GM18909 (cell line): Measurements from ENCODE around the gene METAP1D.

Experiments
- ATAC-seq: cut with Tn5 transposase; IDR thresholded peaks from one replicate; pipeline ENCODE4 v1.9.1; 2021; ENCODE audit warnings: mild to moderate bottlenecking; ENCODE audit not compliant: unreplicated experiment, poor library complexity

Gene METAP1D

DNA sequence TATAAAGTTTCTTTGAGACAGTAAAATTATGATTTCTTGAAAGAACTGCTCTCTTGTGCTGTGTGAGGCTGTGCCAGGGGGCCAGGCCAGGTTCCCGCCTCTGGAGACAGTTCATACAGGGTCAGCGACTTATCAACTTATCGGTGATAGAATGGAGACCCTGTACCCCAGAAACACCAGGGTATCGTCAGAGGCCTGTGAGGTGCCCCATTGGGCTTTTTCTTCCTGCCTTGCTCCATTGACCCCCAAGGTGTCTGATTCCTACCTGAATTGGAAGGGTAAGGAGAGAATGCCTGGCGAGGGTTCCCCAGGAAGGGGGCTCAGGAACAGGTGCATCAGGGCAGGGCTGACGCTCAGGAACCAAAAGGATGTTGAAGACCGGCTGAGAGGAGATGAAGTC is 89.9 kb downstream of the METAP1D start:
- ATAC-seq, result no peak

DNA sequence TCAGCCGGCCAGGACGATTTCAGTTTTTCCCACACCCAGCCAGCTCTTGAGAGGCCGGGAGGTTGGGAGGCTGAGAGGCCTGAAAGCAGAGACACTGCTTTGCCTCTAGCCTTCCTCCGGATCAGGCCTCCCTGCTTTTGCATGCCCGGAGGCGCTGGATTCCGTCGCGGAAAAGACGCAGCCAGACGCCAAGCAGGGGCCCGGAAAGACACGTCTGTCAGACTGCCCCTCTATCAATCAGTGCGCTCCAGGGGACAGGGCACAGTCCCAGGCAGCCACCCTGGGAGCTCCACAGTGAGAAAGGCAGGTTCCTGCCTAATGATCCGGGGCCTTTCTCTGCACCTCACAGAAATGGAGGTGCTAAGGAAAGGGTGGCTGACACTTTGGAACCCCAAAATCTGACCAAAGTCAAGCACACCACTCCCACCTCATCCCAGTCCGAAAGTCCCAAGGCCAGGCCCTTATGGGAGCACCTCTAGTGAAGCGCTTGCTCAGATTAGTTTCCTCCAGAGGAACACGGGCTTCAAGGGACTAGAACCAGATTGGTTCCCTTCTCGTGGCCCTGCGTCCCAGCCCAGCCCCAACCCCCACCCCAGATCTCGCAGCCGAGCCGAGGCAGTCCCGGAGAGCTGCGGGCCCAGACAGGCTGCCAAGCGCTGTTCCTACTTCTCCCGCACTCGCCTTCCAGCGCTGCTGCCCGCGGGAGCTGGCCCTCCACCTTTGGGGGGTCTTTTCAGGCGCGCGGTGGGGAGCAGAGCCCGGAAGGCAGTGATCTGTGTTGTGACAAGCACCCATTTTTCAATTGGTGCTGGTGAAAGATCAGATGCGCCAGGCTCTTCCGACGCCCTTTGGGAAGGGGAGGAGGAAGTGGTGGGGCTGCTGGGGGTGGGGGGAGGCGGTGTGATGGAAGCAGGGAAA is 90.5 kb downstream of the METAP1D start:
- no peak for ATAC-seq

DNA sequence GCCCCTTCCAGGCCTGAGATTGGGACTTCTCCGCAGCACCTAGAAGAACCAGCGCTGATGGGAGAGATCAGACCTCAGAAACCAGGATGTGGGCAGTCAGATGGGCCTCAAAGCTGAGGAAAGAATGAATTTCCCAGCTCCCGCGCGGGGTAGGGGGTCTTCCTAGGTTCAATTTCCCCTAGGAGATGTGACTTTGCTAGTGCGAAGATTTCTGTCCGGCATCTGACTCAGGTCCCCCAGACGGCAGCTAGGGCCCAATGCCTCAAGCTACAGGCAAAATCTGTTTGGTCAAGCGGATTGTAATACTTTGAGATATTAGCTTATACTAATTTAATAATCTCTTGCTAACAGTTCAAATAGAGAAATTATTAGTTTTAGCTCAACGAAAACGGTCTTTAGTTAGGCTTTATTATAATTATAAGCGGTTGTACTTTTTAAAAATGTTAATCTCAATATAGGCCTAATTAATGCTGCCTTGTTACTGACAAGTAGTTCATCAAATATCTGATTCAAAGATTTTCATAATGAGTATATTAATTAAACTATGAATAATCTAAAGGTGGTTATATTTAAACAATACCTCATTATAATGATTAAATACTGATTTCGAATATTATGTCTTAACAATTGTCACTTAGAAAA is 91.4 kb downstream of the METAP1D start:
- ATAC-seq, result no peak

DNA sequence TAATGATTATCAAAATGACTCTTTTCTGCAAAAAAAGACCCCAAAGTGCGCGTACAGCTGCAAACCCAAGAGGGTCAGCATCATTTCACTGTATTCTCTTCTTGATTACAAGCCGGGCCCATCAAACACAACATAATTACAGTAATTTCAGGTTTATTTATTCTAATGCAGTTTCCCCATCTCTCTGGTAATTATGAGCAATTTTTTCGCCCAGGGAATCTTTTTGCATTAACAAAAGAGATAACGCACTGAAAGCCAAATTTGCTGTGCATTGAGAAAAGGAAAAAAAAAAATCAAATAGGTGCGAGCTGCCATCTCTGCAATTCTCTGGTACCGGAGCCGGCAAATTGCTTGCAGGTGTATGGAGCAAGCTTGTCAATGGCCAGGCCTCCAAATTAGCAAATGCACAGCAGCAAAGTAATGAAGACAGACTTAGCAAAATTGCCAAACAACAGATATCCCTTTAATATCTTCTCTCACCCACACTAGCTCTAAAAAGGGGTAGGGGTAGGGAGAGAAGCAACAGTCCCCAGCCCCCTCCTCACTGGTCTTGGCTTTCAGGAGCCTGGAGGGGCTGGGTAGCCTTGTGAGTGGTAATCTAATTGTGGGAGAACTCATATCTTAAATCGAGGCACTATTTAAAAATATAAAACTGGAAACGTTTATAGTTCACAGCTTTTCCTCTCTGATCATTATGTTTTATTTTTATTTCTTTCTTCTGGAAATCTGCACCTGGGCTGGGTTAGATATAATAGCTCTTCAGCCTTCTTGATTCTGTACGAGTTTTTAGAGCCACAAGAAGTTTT is 92.2 kb downstream of the METAP1D start:
- no peak for ATAC-seq

DNA sequence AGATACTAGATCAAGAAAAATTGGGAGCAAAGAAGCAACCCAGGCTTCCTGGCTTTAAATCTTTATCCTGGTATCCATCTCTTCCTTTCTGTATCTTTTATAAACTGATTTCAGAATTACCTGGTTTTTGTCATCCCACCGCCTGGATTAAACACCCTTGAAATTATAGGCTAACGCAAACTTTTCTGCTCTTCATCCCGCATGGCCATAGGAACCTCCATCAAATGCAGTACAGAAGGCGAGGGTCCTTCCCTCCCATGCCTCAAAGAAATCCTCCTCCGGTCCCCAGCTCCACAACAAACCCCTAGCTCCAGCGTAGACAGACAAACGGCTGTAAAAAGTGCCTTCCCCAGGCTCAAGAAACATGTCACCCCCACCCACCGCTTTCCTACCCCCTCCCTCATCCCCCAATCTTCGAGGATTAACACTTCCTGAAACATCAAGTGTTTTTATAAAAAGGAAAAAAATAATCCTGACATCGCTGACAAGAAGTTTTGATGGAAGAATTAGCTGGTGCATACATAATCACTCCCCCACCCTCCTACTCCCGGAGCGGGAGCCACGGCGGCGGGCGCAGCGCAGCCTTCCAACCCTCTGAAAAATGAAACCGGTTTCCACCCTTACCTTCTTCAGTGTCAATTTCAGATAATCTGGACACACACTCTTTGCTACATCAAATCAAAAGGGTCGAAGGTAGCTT is 93.1 kb downstream of the METAP1D start:
- no peak for ATAC-seq

DNA sequence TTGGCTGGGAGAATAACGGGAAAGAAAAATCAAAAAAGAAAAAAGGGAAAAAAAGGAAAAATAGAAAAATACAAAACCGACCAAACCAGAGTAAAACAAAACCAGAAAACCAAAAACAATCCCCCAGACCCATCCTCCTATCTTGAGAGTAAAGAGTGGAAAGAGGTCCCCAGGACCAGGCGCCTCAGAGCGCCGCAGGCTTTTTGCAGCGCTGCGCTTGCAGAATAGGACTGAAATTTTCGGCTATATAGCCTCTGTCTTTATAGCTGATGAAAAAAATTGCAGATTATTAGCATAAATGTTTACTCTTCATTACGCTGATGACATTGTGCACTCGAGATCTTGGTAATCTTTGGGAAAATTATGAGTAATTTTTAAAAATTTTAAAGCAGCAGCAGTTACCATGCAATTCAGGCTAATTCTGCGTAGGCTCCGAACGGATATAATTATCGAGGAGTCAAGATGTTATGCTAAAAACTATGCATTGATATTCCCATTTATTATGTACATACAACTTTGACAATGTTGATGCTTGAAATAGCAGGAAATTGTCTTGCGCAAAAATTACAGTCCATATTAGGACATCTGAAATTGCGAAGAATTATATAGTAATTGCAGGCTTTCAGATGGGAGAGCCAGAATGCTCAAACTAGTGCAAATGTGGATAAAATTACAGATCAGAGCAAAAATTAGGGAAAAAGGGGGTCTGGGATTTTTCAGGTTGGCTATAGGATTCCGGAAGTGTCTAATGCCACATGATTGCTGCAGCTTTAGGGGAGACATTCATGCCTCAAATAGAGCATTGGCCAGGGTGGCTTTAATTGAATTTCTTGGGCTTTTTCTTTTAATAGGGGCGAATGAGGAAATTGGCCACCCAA is 93.9 kb downstream of the METAP1D start:
- ATAC-seq, result no peak

DNA sequence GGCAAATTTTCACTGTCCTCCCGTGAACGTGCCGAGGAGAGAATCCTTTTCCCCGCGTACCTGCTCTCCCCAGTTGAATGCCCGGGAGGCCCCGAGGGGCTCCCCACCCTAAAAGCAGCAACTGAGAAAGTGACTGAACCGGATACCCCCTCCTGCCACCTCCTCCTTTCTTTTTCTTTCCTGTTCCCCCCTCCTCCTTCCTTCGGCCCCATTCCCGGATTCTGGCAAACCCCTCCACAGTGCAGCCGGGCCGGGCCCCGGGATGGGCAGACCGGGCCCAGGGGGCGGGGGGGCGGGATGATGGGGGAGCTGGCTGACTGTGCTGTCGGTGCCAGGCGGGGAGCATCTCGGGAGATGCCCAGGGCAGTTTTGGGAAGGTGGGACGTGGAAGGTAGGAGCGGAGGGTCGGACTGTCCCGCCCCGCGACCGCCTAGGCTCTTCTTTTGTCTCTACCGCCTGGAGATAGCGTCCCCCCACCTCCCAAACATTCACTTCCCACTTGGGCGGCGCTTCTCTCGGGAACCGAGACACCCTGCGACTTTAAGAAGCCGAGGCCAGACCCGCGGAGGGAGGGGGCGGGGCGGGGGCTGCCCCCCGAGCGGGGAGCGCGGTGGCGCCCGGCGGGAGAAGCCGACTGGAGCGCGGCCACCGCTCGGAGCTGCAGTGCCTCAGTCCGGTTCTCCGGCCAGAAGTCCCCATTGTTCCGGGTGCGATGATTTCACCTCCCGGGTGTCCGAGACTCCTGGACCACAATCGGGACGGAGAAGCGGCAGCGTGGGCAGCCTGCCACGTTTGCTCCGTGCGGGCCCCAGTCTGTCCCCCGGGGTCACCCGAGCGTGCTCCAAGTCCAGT is 94.8 kb downstream of the METAP1D start:
- ATAC-seq, result no peak

DNA sequence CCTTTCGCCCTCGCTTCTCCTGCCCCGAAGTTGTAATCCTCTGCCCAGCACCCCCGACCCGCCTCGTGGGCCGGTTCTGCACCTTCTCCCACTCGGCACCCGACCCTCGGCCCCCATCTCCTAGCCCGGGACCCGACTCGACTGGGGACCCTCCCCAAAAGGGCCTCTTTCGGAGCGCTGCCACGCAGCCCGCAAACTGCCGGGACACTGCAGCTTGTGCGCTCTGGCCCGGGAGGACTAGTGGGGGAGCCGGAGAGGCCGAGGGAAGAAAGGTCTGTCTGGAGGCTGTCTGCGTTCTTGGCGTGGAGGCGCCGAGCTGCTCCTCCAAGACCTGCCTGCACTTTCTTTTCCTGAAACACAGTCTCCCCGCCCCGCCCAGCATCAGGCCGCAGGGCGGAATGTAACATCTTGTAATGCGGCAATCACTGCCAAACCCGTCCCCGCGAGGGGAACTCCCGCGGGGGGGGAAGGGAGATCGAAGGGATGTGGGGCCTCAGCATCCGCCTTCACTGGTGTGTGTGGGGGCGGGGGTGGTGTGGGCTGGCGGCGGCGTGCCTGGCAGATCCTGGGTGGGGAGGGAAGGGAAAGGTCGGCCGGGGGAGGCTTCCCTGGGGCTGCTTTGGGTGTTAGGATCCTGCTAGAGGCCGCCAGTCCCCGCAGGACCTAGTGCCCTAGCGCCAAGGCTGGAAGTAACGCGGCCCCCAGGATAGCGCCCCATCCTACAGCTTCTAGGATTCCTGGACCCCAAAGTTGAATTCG is 95.6 kb downstream of the METAP1D start:
- no peak for ATAC-seq

DNA sequence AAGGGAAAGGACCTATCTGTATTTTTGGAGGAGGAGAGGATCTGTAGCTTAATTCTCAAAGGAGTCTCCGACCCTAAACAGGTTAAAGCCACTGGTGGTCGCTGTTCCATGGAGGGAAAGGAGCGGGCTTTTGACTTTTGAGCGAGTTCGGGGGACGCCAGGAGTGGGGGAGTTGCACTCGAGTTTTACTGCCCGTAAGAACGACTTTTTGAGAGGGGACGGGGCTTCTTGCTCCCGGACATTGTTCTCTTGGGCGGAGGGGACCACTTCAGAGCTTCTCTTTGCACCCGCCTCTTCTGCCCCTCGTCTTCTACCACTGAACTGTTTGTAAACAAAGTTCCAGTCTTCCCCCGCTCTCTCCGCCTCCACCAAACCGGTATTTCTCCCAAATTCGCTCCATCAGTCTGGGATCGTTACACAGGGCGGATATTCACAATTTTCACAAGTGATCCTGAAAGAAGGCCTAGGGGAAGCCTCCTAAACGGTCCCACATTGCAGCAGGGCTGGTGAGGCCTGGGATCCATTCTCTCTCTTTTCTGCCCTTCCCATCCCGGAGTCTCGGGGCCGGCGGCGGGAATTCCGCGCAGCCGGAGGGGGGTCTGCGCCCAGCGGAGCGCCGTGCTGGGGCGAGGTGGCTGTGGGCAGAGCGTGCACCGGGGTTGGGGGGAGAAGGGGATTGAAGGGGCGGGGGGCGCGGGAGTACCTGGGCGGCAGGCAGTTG is 96.3 kb downstream of the METAP1D start:
- ATAC-seq, result no peak

DNA sequence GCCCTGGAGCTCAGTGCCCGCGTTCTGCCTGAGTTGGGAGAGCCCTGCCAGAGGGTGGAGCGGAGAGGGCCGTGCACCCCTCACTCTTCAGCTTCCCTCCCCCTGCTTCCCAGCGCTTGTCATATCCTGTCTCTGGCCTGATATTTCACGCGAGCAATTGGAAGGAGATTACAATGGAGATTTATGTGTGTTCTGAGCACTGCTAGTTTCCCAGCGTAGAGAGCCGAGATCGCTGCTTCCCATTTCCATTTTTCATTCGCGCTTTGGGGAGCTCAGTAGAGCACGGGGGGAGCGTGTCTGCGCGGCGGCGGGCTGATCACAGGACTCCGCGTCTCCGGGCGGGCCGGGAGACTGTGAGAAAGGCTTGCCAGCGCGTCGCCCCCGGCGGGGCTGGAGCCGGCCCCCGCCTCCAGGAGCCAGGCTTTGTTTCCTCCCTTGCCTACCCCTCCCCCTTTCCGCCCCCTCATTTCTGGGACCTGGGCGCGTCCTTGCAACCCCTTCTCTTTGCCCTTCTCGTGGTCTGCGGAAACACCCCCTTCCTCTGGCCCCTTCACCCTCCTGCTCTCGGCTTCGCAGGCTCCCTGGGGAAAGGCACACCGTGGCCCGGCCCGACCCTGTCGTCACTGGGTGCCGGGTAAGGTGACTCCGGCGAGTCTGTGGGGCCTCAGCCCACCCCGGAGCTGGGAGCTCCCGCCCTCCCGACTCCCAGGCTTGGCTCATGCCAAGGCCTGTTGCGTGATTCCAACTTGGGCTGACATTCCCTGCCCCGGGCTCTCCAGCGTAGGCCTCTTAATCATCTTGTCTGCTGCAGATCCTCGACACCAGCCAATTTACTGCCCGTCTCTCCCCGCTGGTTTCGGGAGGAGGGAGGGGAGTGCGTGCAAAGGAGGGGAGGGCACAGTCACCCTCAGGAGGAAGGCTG is 97.1 kb downstream of the METAP1D start:
- ATAC-seq, result no peak

DNA sequence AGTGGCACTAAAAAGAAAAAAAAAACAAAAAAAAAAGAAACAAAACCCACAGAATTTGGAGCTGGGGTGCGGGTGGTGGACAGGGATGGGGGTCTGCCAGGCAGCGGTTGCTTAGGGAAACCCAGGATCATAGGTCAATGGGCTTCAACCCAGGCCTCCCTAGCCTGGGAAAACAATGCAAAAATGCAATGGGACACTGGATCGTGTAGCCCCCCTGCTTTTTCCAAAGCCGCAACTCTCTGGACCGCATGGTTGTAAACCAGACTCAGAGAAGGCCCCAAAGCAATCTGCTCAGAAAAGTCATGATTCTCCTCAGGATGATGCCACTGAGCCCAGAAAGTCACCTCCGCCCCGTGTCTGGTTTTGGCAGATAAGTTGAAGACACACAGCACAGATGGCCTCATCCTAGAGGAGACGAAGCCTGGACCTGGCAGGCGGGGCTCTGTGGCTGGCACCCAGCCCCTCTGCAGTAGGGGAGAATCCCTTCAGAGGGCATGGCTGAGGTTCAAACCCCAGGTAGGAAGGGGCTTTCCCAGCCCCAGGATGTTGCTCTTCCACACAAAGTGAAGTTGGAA is 97.9 kb downstream of the METAP1D start:
- no peak for ATAC-seq

DNA sequence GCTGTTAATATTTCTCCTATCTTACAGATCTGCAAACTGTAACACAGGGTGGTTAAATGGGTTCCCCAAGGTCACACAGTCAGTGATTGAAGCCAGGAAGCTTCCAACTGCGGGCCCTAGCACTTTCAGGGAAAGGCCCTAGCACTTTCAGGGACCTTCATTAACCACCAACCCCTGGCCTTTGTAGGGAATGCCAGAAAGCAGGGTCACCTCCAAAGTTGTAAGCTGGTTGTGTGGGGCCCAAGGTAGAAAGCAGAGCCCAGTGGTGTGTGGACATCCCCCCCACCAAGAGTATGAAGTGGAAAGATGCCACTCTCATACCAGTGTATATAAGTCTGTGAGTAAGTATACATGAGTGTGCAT is 98.5 kb downstream of the METAP1D start:
- no peak for ATAC-seq

DNA sequence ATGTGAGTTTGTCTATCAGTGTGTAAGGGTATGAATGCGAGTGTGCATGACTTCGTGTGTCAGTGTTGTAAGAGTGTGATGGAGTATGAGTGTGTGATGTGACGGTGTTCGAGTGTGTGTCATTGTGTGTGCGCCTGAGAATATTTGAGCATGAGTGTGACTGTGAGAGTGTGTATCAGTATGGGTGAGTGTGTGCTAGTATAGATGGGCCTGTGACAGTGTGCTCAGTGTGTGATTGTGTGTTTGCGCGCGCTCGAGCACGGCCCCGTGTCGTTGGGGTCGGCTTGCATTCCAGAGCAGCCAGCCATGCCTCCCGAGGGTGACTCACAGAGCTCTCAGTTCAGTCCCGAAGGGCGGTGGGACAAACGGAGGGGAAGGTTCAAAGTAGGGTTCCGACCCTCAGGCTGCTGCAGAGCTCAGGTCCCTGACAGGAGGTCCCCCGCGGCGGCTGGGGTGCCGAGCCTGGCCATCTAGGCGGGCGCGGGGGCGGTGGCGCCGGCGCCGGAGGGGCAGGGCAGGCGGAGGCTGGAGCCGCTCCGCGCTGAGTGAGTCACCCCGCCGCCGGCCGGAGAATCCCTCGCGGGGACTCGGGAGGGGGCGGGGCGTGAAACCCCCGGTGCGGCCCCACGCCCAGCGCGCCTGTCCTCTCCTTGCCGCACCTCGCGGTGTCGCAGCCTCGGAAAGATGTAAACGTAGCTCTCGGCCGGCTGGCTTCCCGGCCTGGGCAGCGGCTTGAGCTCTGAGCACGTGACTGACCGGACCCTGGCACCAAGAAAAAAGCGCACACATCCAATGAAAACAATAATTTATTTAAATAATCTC is 99.1 kb downstream of the METAP1D start:
- no peak for ATAC-seq

DNA sequence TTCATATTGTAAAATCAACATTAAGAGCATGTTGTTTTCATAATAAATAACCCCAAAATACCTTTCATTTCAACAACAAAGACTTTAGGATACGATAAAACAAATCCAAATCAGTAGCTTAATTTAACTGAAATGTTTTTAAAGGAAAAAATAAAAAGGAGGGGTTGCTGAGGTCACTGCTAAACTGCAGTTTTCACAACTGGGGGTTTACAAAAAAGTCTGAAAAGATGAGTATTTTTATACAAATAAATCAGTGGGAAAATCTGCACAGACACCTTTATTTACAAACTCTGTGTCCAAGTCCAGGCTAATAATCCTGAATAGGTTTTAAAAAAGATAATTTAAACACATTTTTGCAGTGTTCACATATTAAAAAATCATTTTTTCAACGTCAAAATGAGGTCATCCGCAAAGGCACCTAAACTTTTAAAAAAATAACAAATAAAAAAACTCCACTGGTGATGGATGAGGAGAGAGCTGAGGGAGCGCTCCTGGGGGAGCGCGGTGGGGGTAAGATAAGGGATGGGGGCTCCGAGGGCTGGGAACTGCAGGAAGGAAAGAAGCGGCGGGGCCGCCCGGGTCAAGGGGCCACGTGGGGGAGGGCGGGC is 99.8 kb downstream of the METAP1D start:
- ATAC-seq, result no peak
